Dendritic cell treated with granulocyte-macrophage colony-stimulating factor and Interleukin-4, amounts not matched to agents 40 ng/mL and 50 ng/mL, for 4 days (primary cell): ENCODE results near the gene IZUMO1R.
"Not testable (repeated sequence)": the region's sequence is repeated elsewhere in the genome, so short reads cannot be mapped to it uniquely, and the experiment has no call there.

Experiments
- H3K27ac Mint-ChIP-seq: one replicate; pipeline ENCODE4 v1.8.0; 2022; ENCODE audit warnings: mild to moderate bottlenecking, mixed read lengths
- H3K27me3 Mint-ChIP-seq: one replicate; pipeline ENCODE4 v1.8.0; 2022; ENCODE audit warnings: mild to moderate bottlenecking, mixed read lengths
- H3K36me3 Mint-ChIP-seq: one replicate; pipeline ENCODE4 v1.8.0; 2022; ENCODE audit warnings: low read depth, mixed read lengths
- H3K4me1 Mint-ChIP-seq: one replicate; pipeline ENCODE4 v1.8.0; 2022; ENCODE audit warnings: low read depth, mixed read lengths
- H3K4me3 Mint-ChIP-seq: one replicate; pipeline ENCODE4 v1.8.0; 2022; ENCODE audit warnings: mild to moderate bottlenecking, moderate library complexity, mixed read lengths
- H3K9me3 Mint-ChIP-seq: one replicate; pipeline ENCODE4 v1.8.0; 2022; ENCODE audit warnings: mixed read lengths
- intact Hi-C: fragments of 100-400 bp; cut with micrococcal nuclease; formaldehyde crosslinking; loops from one replicate; pipeline ENCODE4 v1.15.0; 2022

IZUMO1R gene

DNA sequence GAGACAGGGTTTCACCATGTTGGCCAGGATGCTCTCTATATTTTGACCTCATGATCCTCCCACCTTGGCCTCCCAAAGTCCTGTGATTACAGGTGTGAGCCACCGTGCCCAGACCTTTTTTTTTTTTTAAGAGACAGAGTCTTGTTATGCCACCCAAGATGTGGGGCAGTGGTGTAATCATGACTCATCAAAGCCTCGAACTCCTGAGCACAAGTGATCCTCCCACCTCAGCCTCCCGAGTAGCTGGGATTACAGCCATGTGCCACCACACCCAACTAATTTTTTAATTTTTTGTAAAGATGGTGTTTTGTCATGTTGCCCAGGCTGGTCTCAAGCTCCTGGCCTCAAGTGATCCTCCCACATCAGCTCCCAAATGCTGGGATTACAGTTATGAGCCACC lies 37.9 kb downstream of the IZUMO1R start:
- Mint-ChIP-seq H3K4me1 (no peaks in the 10 kb centered on the region), H3K27ac (no peak overlapping the region), H3K27me3 (peaks cover 1% of the 10 kb centered on the region), H3K36me3 (no peaks in the 10 kb centered on the region), H3K9me3 (no peaks in the 10 kb centered on the region), H3K4me3 (no peak overlapping the region)
- intact Hi-C loops = no loop called here

DNA sequence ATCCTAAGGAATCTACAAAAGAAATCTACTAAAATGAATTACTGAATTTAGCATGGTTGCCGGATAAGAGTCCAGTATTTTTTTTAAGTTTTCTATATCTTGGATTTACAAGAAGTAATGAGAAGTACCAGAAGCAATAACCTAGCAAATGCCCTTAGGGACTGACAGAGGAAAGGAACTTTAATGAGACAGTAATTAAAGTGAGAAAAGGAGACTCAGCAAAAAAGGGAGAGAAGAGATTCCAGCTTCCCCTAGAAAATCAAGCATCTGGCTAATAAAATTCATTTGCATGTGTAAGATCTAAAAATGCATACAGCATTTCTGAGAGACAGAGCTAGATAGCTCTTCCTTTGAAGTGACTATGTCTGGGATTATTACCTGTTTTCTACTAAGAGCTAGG lies 39.1 kb downstream of the IZUMO1R start:
- H3K4me1 Mint-ChIP-seq = no peaks in the 10 kb centered on the region
- peaks cover 1% of the 10 kb centered on the region for H3K27me3 Mint-ChIP-seq
- no peak overlapping the region for H3K4me3 Mint-ChIP-seq
- H3K9me3 Mint-ChIP-seq = no peaks in the 10 kb centered on the region
- no peak overlapping the region for H3K27ac Mint-ChIP-seq
- H3K36me3 Mint-ChIP-seq = no peaks in the 10 kb centered on the region
- intact Hi-C loops = no loop called here

DNA sequence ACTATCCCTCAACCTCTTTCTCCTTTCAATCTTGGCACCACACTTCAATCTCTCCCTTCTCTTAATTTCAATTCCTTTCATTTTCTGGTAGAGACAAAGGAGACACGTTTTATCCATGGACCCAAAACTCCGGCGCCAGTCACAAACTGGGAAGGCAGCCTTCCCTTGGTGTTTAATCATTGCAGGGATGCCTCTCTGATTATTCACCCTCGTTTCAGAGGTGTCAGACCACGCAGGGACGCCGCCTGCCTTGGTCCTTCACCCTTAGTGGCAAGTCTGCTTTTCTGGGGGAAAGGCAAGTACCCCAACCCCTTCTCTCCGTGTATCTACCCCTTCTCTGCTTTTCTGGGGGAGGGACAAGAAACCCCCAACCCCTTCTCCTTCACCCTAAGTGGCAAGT lies 41.9 kb downstream of the IZUMO1R start:
- H3K27ac Mint-ChIP-seq, H3K4me3 Mint-ChIP-seq, H3K4me1 Mint-ChIP-seq, H3K36me3 Mint-ChIP-seq, H3K9me3 Mint-ChIP-seq, H3K27me3 Mint-ChIP-seq, intact Hi-C loops: not testable (repeated sequence)

DNA sequence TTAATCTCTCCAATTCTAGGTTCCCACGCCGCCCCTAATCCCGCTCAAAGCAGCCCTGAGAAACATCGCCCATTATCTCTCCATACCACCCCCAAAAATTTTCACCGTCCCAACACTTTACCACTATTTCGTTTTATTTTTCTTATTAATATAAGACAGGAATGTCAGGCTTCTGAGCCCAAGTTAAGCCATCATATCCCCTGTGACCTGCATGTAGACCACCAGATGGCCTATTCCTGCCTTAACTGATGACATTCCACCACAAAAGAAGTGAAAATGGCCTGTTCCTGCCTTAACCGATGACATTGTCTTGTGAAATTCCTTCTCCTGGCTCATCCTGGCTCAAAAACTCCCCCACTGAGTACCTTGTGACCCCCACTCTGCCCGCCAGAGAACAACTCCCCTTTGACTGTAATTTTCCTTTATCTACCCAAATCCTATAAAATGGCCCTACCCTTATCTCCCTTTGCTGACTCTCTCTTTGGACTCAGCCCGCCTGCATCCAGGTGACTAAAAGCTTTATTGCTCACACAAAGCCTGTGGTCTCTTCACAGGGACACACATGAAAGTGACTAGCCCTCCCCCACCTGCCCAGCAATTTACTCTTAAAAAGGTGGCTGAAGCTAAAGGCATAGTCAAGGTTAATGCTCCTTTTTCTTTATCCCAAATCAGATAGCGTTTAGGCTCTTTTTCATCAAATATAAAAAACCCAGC lies 46.6 kb downstream of the IZUMO1R start:
- intact Hi-C loops, H3K36me3 Mint-ChIP-seq, H3K9me3 Mint-ChIP-seq, H3K4me3 Mint-ChIP-seq, H3K27ac Mint-ChIP-seq, H3K4me1 Mint-ChIP-seq, H3K27me3 Mint-ChIP-seq: not testable (repeated sequence)
